Activated CD4-positive, CD25-positive, alpha-beta regulatory T cell treated with anti-CD3 and anti-CD28 coated beads, Interleukin-2, amount 50 U/mL, for 24 hours (primary cell): ENCODE results near the gene CLDN6.

Source experiments
- ATAC-seq, 2 donors: fragments of 150-1000 bp; cut with Tn5 transposase; one replicate each; pipeline ENCODE4 v1.10.0; 2021; ENCODE audit warnings: mild to moderate bottlenecking in 1 of 2, moderate library complexity in 1 of 2

Gene CLDN6

GRCh38 chr16:3027489-3027795 lies 9.5 kb upstream of the CLDN6 start:
- ATAC-seq, result no peak

GRCh38 chr16:3026609-3027488 lies 8.9 kb upstream of the CLDN6 start:
- ATAC-seq, result no peak

GRCh38 chr16:3026003-3026378 lies 8.0 kb upstream of the CLDN6 start:
- ATAC-seq, result no peak

- ATAC-seq, result no peak
Measured at GRCh38 chr16:3025032-3026002, 7.3 kb upstream of the CLDN6 start.

GRCh38 chr16:3023669-3024478 lies 5.9 kb upstream of the CLDN6 start, which contains the start of the genes HCFC1R1 and THOC6:
TSS of gene HCFC1R1 (minus strand) at chr16:3023942. CDS start at chr16:3023941, 1 bp downstream.
TSS of gene THOC6 (plus strand) at chr16:3024035. CDS start at chr16:3024327, 292 bp downstream.
- peak; percentile 84 for ATAC-seq

GRCh38 chr16:3023415-3023668 lies 5.4 kb upstream of the CLDN6 start:
- no peak for ATAC-seq

- no peak for ATAC-seq
Measured at GRCh38 chr16:3022684-3023414, 4.9 kb upstream of the CLDN6 start.

- peak; percentile 41 to 49 for ATAC-seq
Measured at GRCh38 chr16:3022208-3022683, 4.3 kb upstream of the CLDN6 start.

GRCh38 chr16:3021449-3022207 lies 3.6 kb upstream of the CLDN6 start:
- peak; percentile 30 to 40 for ATAC-seq

GRCh38 chr16:3020604-3021448 lies 2.8 kb upstream of the CLDN6 start:
- no peak for ATAC-seq

GRCh38 chr16:3020247-3020603 lies 2.2 kb upstream of the CLDN6 start, which contains the start of gene TNFRSF12A:
TSS of gene TNFRSF12A (plus strand) at chr16:3020368. CDS start at chr16:3020398, 30 bp downstream.
- ATAC-seq, result peak; percentile 3 to 6

- no peak for ATAC-seq
Measured at GRCh38 chr16:3019594-3020246, 1.7 kb upstream of the CLDN6 start.

GRCh38 chr16:3017344-3017743 lies 639 bp downstream of the CLDN6 start:
- no peak for ATAC-seq

GRCh38 chr16:3015865-3016521 lies 2.0 kb downstream of the CLDN6 start:
- no peak for ATAC-seq

GRCh38 chr16:3014971-3015370 lies 3.0 kb downstream of the CLDN6 start:
- no peak for ATAC-seq

- no peak for ATAC-seq
Measured at GRCh38 chr16:3013998-3014690, 3.8 kb downstream of the CLDN6 start.

GRCh38 chr16:3013491-3013951 lies 4.5 kb downstream of the CLDN6 start:
- no peak for ATAC-seq

GRCh38 chr16:3012828-3013420 lies 5.1 kb downstream of the CLDN6 start, which contains the start of gene CLDN9:
TSS of gene CLDN9 (plus strand) at chr16:3012923. CDS start at chr16:3013363, 440 bp downstream.
- ATAC-seq, result peak in 1 of 2 donors; percentile 10
